Vagina (tissue), 2 donors: ENCODE data around the gene RHOT2.

Experiments
- POLR2A ChIP-seq, 2 donors: fragments of 450-650 bp; IDR thresholded peaks; one replicate each; pipeline ENCODE4 v1.6.1; 2017; ENCODE audit warnings: antibody characterized with exemption in 2 of 2, mild to moderate bottlenecking in 2 of 2, moderate library complexity in 2 of 2
- POLR2AphosphoS5 ChIP-seq, 2 donors: sonication (generic); formaldehyde crosslinking; IDR thresholded peaks; one replicate each; pipeline ENCODE4 v1.9.0; 2017; ENCODE audit warnings: antibody characterized with exemption in 2 of 2, mild to moderate bottlenecking in 2 of 2, low read depth in 1 of 2; ENCODE audit not compliant: insufficient read depth in 1 of 2

GRCh38 chr16:709566-710499 is 41.9 kb downstream of the RHOT2 start:
- TF ChIP-seq POLR2A (IDR thresholded peaks at IDR 0.05) (no peak), POLR2AphosphoS5 (IDR thresholded peaks at IDR 0.05; ENCODE audit: insufficient read depth in 1 of 2, low read depth in 1 of 2) (no peak)
